DOHH2 (cell line): ENCODE results near the gene AATF.

Experiments
- H3F3A ChIP-seq: fragments of 200-600 bp; sonication (generic), shearing (Covaris generic); 2 replicates; pipeline ENCODE4 v1.6.0; 2016; ENCODE audit warnings: antibody characterized with exemption, mild to moderate bottlenecking; ENCODE audit not compliant: control insufficient read depth, insufficient read depth
- H3K27ac ChIP-seq: fragments of 200-600 bp; sonication (generic); 2 replicates; pipeline ENCODE4 v1.5.1; 2014; ENCODE audit warnings: low read depth, mild to moderate bottlenecking, low read length, moderate library complexity
- H3K27me3 ChIP-seq: fragments of 200-600 bp; sonication (generic); 2 replicates; pipeline ENCODE4 v1.6.1; 2014; ENCODE audit warnings: mild to moderate bottlenecking, low read length, mixed read lengths; ENCODE audit not compliant: control insufficient read depth
- H3K36me3 ChIP-seq: fragments of 200-600 bp; sonication (generic); 2 replicates; pipeline ENCODE4 v1.6.1; 2014; ENCODE audit warnings: mild to moderate bottlenecking, low read length, moderate library complexity, mixed read lengths; ENCODE audit not compliant: control insufficient read depth
- H3K4me1 ChIP-seq: fragments of 200-600 bp; sonication (generic); 2 replicates; pipeline ENCODE4 v1.6.1; 2014; ENCODE audit warnings: mild to moderate bottlenecking, low read length, mixed read lengths; ENCODE audit not compliant: control insufficient read depth
- H3K4me2 ChIP-seq: fragments of 200-600 bp; sonication (generic); 2 replicates; pipeline ENCODE4 v1.6.0; 2014; ENCODE audit warnings: mild to moderate bottlenecking, low read length, moderate library complexity
- H3K4me3 ChIP-seq: fragments of 200-600 bp; sonication (generic); 2 replicates; pipeline ENCODE4 v1.5.1; 2014; ENCODE audit warnings: mild to moderate bottlenecking, low read length, mixed read lengths
- H3K79me2 ChIP-seq: fragments of 200-600 bp; sonication (generic); 2 replicates; pipeline ENCODE4 v1.6.1; 2014; ENCODE audit warnings: mild to moderate bottlenecking, low read length, mixed read lengths; ENCODE audit not compliant: control insufficient read depth
- H3K9me2 ChIP-seq: fragments of 200-600 bp; sonication (generic); replicated peaks from 2 replicates; pipeline ENCODE4 v1.6.1; 2014; ENCODE audit warnings: mild to moderate bottlenecking, low read length, mixed read lengths; ENCODE audit not compliant: control insufficient read depth
- H3K9me3 ChIP-seq: fragments of 200-600 bp; sonication (generic); 2 replicates; pipeline ENCODE4 v1.6.1; 2014; ENCODE audit warnings: antibody characterized with exemption, low read length, mixed read lengths; ENCODE audit not compliant: control insufficient read depth, insufficient read depth
- H4K20me1 ChIP-seq: fragments of 200-600 bp; sonication (generic); 2 replicates; pipeline ENCODE4 v1.6.0; 2014; ENCODE audit warnings: low read depth, mild to moderate bottlenecking, antibody characterized with exemption, low read length, moderate library complexity; ENCODE audit not compliant: control insufficient read depth, insufficient read depth
- CTCF ChIP-seq: fragments of 200-600 bp; sonication (generic); IDR thresholded peaks from one replicate; pipeline ENCODE4 v1.5.1; 2014; ENCODE audit warnings: antibody characterized with exemption, mild to moderate bottlenecking, low read depth, low read length; ENCODE audit not compliant: poor library complexity, severe bottlenecking
- EZH2phosphoT487 ChIP-seq: fragments of 200-600 bp; sonication (generic); IDR thresholded peaks from 2 replicates; pipeline ENCODE4 v1.6.1; 2017; ENCODE audit warnings: borderline replicate concordance, mild to moderate bottlenecking, antibody characterized with exemption, low read length, moderate library complexity, mixed read lengths

AATF gene

DNA sequence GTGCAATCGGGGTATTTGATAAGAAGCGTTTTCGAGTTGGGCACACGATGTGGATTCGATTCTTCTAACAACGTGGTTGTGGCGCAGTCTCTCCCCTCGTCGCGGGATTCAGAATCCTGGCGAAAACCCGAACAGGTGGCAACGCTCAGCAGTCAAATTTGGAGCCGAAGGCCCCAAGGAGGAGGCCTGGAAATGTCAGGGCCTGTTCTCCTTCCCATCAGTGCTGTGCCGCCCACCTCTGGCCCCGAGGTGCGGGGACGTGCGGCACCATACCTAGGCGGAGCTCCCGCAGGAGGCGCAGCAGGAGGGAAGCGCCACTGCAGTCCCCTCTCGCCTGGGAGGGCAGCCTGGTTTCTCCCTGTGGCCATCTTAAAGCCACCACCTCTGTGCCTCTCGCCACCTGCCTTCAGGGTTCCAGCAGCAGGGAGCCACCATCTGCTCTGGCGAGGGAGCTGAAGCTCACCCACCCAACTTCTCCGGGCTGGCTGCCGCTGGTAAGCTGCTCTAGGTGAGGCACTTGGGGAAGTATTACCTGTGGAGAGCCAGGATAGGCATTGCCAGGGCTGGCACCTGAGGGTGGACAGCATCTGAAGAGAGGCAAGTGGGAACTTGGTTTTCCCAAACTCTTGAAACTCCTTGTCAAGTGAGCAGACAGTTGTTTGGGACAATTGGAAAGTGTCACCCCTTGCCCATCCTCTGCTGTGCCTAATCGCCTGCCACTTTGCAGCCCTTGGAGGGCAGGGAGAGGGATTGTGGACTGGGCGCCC lies 2.6 kb upstream of the AATF start:
- Histone ChIP-seq H3K36me3 (peaks cover 23% of the 10 kb centered on the region), H3K9me2 (no peaks in the 10 kb centered on the region), H3K4me2 (no peak overlapping the region), H3K4me1 (peaks cover 27% of the 10 kb centered on the region), H4K20me1 (peaks cover 8% of the 10 kb centered on the region; the same call in 1 of the 2 replicates), H3K79me2 (peaks cover 24% of the 10 kb centered on the region), H3K27ac (no peak overlapping the region), H3K4me3 (no peak overlapping the region), H3F3A (0 out of 2 replicates have a peak, but pooled peaks cover 7% of the 10 kb centered on the region), H3K27me3 (peaks cover 45% of the 10 kb centered on the region), H3K9me3 (no peaks in the 10 kb centered on the region)
- TF ChIP-seq CTCF (no peak), EZH2phosphoT487 (no peak)

DNA sequence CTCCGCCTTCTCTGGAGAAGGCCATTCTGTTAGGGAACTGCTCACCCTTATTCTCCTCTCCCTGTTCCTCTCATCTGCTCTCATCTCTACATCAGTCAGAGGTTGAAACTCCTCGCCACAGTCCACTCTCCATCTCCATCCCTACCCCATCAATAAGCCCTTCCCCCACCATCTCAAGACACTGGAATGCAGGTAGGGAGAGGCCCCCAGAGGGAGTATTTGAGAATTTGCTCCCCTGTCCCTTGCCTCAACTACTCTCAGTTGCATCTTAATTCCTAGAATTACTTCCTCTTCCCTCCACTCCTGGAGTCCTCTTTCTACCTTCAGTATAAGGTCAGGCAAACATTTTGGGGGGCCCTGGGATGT lies 2.0 kb upstream of the AATF start:
- H3K4me1 ChIP-seq = peaks cover 28% of the 10 kb centered on the region
- no peak overlapping the region for H3K27ac ChIP-seq
- no peak overlapping the region for H3K4me3 ChIP-seq
- peaks cover 8% of the 10 kb centered on the region; the same call in 1 of the 2 replicates for H4K20me1 ChIP-seq
- TF ChIP-seq EZH2phosphoT487 (no peak), CTCF (no peak)
- peaks cover 40% of the 10 kb centered on the region for H3K27me3 ChIP-seq
- H3K4me2 ChIP-seq = no peak overlapping the region
- no peaks in the 10 kb centered on the region for H3K9me2 ChIP-seq
- H3K79me2 ChIP-seq = peaks cover 30% of the 10 kb centered on the region
- peaks cover 29% of the 10 kb centered on the region for H3K36me3 ChIP-seq
- H3K9me3 ChIP-seq = no peaks in the 10 kb centered on the region
- 0 out of 2 replicates have a peak, but pooled peaks cover 7% of the 10 kb centered on the region for H3F3A ChIP-seq

DNA sequence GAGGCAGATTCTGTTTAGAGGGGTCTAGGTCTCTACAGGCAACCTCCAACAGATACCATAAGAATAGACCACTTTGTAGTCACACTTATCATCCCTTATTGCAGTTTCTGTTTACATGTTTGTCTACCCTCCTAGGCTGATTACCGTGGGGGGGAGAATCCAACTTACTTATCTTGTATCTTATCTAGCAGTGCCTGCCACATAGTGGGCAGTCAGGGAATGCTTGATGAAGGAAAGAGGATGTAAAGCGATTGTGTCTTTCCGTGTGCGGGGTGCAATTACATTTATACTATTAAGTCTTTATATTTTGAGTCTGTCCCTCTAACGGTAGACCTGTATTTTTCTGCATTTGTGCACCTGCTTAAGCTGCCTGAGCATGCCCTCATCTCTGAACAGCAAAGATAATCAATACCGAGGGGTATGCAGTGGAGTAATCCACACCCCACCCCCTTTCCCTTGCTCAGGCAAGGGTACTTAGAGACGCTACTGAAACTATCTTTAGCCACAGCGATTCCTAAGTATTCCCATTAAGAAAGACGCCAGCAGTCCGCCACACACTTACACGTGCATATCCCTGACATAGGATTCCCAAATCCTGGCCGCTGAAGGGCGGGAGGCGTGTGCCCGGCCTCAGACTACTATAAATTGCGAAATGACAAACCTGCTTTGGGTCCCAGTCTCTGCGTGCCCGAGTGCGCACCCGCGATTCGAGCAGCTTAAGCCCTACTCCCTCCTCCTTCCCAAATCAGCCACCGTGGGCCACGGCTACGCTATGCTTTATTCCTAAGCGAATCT lies 635 bp upstream of the AATF start:
- Histone ChIP-seq H4K20me1 (peaks cover 8% of the 10 kb centered on the region; the same call in 1 of the 2 replicates), H3K79me2 (peaks cover 44% of the 10 kb centered on the region), H3K9me2 (no peaks in the 10 kb centered on the region), H3K4me3 (peak overlapping the region; percentile 91), H3K27ac (no peak overlapping the region), H3K4me1 (peaks cover 33% of the 10 kb centered on the region), H3K9me3 (no peaks in the 10 kb centered on the region), H3K4me2 (peak overlapping the region; percentile 98), H3K27me3 (peaks cover 40% of the 10 kb centered on the region), H3F3A (0 out of 2 replicates have a peak, but pooled peaks cover 7% of the 10 kb centered on the region), H3K36me3 (peaks cover 43% of the 10 kb centered on the region)
- TF ChIP-seq CTCF (no peak), EZH2phosphoT487 (no peak)
